ENCODE data around the gene EXO1.
A peak's percentile ranks its signal among the peaks of the same experiment; 100 is the strongest.
"Not testable (repeated sequence)": the region's sequence is repeated elsewhere in the genome, so short reads cannot be mapped to it uniquely, and the experiment has no call there.

The EXO1 gene

DNA sequence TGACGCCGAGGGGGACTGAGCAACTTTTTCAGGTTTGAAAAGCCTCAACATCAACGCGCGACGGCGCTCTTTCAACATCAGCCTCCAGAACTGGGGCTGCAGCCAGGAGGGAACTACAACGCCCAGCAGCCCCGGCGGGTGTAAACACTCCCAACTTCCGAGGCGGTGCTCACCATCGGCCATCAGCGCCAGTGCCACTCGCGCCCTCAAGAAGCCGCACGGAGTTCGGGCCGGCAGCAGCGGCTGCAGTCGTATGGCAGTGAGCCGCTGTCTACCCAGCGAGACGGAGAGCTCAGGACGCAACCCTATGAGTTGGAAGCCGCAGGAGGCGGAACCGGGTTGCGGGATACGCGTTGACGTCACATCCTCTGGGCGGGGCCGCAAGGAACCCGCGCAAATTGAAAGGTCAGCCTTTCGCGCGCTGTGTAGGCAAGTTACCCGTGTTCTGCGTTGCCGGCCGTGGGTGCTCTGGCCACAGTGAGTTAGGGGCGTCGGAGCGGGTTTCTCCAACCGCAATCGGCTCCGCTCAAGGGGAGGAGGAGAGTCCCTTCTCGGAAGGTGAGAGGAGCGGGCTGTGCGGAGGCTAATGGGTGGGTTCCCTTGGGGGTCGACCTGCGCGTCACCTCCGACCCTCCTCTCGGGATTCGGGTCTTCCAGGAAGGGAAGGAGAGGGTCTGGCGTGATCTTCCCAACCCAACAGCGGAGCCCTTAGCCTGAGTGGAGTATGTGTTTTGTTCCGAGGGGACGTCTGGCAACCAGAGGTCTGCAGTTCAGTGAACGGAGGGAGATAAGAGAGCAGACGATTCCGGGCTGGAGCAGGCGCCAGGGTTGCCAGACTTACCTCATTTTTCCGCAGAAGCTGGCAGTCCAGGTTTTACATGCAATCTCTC, at the start of gene EXO1:
Gene EXO1, plus strand, starts transcription at position 409 of the 890 bp plus-strand sequence. CDS start 2,222 bp downstream, outside the sequence.
- peak; percentile 77 for DNase-seq (ENCODE audit: low read depth)

DNA sequence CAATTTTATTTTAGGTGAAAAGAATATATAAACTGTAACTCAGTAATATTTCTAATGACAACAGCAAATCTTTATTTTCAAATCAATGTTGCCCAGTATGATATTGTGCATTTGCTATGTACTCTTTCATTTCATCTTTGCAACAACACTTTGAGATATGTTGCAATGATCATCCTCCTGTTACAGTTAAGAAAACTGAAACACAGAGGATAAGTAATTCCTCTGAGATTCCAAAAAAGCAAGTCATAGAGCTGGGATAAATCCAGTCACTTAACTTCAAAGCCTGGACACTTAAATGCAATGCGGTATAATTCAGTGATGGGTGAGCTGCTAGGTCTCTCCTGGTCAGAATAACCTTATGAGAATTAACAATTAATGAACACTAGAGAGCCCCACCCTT, 48.6 kb upstream of the EXO1 start:
- no peak for DNase-seq (ENCODE audit: low read depth)

DNA sequence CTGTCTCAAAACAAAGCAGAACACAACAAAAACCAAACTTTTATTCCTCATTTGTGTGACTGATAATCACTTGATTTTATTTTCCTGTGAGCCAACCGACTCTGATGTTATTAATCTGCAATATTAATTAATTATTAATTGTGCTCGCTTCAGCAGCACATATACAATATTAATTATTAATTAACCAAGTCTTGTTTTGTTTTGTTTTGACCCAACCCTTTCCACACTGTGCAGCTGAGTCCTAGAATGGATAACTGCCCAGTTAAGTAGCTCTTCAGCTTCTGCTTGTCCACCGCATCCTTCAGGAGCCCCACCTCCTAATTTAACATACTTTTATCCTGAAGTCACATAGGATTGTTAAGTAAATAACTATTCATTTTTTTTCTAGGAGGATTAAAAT, 47.4 kb upstream of the EXO1 start:
- no peak for DNase-seq (ENCODE audit: low read depth)

DNA sequence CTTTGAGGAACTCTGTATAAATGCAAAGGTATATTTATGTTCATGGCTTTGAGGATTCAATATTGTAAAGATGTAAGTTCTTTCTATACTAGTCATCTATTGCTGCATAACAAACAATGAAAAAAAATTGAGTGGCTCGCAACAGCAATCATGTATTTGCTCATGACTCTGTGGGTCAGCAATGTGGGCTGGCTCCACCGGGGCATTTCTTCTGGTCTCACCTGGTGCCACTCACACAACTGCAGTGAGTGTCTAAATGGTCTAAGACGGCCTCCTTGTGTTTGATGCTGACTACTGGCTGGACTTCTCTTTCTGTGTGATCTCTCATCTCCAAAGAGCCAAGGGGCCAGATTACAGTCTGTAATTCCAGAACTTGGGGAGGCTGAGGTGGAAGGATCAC, 45.1 kb upstream of the EXO1 start:
- DNase-seq (ENCODE audit: low read depth), result no peak

DNA sequence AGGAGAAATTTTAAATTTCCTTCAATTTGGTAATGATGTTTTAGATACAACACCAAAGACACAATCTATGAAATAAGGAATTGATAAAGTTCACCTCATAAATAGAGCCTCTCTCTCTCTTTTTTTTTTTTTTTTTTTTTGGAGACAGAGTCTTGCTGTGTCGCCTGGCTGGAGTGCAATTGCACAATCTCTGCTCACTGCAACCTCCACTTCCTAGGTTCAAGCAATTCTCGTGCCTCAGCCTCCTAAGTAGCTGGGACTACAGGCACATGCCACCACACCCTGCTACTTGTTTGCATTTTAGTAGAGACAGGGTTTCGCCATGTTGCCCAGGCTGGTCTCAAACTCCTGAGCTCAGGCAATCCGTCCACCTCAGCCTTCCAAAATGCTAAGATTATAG, 43.3 kb upstream of the EXO1 start:
- DNase-seq (ENCODE audit: low read depth), result not testable (repeated sequence)

DNA sequence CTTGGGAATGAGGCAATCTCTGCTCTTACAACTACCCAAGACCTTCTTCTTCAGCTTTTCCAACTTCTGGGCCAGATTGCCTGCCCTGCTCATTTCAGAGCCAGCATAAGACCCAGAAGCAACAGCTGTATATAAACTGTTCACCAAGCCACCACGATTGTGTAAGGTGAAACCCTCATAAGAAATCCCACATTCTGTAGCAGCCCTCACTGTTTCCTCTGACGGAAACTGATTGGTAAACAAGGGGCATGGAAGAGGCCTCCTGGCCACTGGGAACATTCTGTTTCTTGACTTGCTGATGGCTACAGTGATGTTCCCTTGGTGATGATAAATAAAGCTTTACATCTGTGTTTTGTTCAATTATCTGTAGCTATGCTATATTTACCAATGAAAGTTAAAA, 39.7 kb upstream of the EXO1 start:
- no peak for DNase-seq (ENCODE audit: low read depth)

DNA sequence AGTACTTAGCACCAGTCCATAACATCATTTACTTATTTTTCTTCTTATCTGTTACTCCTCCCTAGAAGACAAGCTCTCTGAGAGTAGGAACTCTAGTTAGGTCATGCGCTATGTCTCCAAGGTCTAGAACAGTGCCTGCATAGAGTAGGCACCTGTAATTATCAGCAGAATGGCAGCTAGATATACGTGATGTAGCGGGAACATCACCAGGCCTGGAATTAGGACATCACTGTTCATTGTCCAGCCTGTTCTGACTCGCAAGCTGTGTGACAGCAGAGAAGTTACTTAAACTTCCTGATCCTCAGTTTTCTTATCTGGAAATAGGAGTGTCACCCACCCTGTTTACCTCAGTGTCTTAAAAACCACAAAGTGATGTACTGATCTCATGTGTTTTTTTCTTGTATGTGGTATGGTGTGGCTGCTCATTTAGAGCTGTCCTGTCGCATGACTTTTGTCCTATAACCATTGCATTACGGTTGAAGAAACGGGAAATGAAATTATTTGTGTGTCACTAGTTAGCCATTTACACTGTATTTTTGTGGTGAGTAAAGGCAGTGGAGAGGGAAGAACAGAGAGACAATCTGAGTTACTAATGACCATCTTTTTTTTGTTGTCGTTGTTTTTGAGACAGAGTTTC, 37.1 kb upstream of the EXO1 start:
- no peak for DNase-seq (ENCODE audit: low read depth)

DNA sequence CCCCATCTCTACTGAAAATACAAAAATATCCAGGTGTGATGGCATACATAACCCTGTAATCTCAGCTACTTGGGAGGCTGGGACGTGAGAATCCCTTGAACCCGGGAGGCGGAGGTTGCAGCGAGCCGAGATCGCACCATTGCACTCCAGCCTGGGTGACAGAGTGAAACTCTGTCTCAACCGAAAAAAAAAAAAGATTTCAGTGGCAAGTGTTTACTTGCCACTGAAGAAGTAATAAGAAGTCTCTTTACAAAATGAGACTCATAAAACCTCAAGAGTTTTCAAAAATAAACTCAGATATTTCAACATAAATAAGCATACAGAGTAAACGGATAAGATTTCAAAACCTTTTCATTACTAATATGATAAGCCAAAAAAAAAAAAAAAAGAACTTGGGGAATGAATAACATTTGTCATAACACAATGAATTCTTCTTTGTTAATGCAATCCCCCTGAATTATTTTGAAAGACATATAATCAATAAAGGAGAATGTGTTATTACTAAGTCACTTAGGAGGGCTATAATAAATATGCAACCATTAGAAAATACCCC, 34.2 kb upstream of the EXO1 start:
- DNase-seq (ENCODE audit: low read depth), result no peak

DNA sequence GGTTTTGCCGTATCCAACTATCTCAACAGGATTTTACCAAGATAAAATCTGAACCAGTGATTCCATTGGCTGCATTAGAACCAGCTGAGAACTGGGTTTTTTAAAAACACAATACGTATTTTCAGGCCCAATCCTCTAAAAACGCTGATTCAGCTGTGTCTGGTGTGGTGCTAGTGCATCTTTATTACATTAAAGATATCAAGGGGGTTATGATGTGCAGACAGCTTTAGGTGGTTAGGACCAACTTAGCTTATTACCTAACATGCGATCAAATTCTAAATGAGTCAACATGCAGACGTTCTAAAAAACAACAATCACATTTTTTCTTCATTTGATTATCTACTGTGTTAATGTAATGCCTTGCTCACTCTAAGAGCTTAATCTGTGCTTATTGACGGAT, 32.0 kb upstream of the EXO1 start:
- DNase-seq (ENCODE audit: low read depth), result no peak

DNA sequence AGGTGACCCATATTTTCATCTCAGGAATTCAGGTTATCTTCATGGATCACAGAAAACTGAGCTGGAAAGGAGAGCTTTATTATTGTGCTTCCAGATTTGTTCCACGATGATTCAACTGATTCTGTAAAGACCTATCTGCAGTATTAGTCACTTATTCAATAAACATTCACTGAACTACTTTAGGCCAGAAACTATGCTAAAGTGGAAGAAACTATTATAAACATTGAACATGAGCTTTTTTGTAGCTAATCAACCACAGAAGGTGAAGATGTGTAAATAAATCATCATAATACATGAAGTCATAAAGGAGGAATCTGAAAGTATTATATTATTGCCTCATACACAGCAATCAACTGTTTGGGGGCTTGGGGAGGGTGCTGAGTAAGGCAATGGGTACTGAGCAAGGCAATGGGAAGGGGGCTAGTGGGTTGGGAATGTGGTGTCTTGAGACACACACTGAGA, 30.6 kb upstream of the EXO1 start:
- no peak for DNase-seq (ENCODE audit: low read depth)

DNA sequence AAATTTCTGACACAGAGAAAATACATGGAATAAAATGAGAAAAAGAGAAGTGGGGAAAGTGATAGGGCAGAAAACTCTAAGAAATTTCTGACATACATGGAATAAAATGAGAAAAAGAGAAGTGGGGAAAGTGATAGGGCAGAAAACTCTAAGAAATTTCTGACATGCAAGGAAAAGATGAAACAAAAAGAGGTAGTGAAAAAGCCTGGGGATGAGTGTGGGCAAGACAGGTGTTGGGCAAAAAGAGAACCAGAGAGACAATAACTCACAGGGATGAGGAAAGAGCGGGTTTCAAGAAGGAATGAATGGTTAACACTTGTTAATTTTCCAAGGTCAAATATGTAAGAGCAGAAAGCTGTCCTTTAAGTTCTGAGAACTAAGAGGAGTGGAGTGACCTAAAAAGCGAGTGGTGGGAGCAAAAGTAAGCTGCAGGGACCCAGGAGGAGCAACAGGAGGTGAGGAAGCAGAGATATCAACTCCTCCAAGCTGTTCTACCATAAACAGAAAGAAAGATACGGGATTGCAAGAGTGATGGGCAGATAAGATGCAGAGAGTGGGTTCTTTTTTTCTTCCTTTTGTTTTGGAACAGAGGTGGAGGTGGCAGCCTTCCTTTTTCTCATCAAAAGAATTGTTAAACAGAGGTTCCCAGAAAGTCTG, 29.9 kb upstream of the EXO1 start:
- DNase-seq (ENCODE audit: low read depth), result no peak

DNA sequence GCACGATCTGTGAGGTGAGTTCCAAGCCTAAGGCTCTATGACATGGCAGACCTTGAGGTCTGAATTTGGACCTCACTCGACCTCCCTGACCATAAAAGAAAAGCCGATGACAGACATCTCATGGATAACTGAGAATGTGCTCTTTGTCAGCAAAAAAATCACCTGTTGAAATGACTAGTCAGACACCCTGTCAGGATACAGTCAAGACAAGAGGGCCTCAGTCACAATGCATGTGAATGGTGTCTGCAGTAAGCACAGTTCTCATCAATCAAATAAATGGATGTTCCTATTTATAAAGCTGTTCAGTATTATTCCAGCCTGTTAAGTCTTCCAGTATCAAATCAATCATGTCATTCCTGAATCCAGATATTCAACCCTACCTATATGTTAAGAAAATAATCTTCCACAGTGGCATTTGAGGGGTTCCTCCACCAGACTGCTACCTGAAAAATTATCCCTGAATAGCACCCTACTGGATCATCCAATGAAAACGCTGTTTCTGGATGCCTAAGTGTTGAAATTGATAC, 28.6 kb upstream of the EXO1 start:
- DNase-seq (ENCODE audit: low read depth), result no peak

DNA sequence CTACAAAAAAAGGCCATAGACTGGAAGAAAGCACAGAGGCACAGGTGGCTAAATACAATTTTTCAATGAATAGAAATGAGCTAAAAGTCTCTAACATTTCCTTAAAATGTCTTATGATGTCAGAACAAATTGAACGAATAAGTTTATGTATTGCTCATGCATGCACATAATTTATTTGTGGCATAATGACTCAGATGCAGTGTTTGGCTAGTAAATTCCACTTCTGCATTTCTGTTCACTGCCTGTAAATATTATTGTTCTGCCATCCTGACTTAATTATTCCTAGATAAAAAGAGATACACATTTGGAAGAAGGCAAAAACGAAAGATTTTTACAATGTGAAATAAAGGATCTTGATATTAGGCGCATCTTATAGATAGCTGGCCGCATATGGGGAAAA, 26.6 kb upstream of the EXO1 start:
- DNase-seq (ENCODE audit: low read depth), result no peak

DNA sequence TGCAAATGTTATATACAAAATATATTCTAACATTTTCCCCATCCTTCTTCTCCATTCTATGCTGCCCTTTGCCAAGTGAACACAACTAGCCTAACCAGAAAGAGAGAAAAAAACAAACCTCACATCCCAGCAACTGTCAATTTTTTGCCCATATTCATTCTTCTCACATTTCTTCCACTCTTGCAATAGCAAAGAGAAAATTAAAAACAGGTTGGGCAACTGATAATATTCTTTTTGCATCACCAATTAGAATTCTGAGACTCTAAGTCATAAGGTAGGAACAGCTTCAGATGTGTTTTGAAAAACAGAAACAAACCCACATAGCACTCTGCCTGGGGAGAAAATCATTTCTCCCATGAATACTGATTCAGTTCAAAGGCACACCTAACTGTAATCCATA, 25.2 kb upstream of the EXO1 start:
- DNase-seq (ENCODE audit: low read depth), result no peak

DNA sequence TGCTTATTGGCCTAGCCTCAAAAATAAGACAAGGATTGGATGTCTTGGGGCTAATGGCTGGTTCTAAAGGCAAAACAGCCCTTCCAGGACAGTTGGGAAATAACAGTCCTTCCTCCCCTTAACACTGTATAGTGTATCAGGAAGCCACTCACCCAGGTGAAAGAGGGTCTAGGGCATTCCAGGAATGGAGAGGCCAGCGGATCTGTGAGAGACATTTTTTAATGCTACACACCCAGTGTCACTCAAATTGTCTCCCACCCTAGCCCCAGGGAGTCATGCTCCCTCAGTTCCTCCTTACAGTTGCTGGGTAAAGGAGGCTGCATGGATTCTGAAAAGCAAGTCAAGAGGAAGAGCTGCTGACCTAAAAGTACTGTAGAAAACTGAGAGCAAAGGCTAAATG, 24.1 kb upstream of the EXO1 start:
- DNase-seq (ENCODE audit: low read depth), result no peak

DNA sequence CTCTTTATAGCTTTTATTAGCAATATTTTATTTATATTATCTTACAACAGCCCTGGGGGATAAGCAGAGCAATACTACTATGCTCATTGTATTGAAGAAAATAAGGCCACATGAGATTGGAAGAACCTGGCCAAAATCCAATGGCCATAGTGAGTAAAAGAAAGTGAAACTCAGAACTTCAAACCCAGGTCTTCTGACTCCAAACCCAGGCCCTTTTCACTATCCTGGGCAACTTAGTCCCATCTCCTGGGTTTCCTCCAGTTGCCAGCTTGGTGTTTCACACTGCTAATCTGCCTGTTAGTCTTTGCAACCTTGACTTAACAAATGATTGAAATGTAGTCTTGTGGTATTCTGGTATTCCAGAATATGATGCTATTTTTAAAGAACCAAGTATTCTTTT, 22.4 kb upstream of the EXO1 start:
- no peak for DNase-seq (ENCODE audit: low read depth)

DNA sequence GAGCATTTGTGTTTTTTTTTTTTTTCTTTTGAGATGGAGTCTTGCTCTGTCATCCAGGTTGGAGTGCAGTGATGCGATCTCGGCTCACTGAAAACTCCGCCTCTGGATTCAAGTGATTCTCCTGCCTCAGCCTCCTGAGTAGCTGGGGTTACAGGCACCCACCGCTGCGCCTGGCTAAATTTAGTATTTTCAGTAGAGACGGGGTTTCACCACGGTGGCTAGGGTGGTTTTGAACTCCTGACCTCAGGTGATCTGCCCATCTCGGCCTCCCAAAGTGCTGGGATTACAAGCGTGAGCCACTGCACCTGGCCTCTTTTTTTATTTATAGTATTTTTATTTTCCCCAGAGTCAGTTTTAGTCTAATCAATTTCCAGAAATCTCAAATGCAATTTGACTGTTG, 21.4 kb upstream of the EXO1 start:
- DNase-seq (ENCODE audit: low read depth), result not testable (repeated sequence)

DNA sequence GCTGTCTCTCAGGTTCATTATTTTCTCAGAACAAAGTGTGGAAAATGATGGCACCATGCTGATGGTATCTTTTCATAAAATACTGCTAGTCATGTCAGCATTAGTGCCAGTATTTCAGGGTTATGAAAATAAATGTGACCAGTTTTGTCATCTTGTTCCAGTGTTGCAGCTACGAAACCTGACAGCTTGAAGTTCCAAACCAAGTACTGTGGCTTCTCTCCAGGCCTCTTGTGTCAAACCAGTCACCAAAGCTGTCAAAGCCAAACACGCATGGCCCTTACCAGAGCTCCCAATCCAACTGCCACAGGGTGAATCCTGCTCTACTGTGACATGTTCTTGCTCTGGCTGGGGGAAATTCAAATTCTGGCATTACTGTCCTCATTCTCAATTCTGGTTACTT, 20.7 kb upstream of the EXO1 start:
- DNase-seq (ENCODE audit: low read depth), result no peak

DNA sequence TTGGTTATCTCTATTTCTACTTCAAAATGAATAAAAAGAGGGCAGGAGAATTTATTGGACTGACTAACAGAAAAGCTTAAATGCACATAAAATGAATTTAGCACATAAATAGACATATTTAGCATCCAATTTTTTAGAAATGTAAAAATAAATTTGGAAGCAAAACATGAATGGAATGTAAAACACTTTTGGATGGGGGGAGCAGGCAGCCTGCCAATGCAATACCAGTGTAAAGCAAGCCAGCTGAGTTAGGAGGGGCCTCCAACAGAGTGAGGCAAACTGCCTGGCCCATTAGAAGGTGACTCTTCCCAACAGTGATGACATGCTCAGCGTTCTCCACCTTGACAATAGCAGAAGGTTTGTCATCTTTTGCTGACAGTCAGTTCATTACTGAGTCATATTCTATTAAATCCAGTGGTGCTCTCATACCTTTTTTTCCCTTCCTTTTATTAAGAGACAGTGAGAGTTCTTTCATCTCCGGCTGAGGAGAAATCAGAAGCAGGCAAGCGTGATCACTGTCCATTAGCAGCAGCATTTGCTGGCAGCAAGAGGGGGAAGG, 19.5 kb upstream of the EXO1 start:
- no peak for DNase-seq (ENCODE audit: low read depth)

DNA sequence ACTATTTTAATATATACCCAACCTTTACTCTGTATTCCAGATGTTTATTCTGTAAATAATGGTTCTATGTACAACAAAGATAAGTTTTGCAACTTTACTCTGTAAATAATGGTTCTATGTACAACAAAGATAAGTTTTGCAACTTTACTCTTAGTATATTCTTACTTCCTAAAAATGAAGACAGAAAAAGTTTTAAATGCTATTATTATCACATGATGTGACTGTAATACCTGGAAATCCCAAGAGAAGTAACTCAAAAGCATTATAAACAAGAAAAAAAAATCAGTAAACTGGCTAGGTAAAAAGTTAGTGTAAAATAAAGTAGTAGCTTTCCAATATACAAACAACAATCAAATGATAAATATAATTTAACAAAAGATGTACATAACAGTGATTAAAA, 18.5 kb upstream of the EXO1 start:
- no peak for DNase-seq (ENCODE audit: low read depth)

DNA sequence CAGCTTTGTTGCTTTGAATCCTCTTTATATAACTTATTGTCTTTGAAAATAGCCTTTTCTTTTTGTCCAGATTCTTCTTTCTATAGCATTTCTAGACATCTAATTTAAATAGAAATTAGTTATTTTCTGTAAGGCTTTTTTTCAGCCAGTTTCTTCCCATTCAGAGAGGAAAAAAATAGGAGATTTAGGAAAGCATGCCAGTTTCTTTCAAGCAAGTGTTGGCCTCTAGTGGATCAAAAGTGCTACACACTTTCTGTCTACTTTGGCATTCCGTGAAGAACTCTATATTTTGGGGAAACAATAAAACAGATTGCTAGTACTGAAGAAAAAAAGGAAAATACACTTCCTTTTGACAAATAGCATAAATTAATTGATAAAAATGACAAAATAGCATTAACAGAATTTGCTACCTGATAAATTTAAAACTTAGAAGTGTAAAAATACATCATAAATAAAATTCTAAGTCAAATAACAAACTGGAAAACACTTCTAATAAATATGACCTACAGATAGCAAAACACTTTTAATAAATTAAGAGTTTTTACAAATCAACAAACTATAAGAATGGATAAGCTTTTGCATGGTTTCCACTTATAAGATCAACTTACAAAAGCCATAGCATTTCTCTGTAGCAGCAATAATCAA, 13.1 kb upstream of the EXO1 start:
- DNase-seq (ENCODE audit: low read depth), result no peak

DNA sequence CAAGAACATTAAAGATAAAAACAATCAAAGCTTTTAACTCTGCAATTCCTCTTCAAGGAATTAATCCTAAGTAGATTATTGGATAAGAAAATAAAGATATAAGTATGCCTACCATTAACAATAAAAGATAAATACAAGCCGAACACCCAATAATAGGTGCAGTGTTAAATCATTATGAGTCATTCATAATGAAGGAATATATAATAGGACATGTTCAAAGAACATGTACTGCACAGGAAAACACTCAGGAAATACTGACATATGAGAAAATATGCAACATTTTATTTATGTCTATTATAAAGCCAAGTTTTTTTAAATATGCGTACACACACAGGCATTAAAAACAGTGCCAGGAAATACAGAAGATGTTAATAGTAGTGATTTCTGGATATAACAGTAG, 11.1 kb upstream of the EXO1 start:
- DNase-seq (ENCODE audit: low read depth), result no peak

All from activated T-helper 9 cell treated with anti-CD3 and anti-CD28 coated beads, Interleukin-2, amount 50 U/mL, for 16 hours (primary cell).